Gastroesophageal sphincter (tissue), 4 donors: ENCODE measurements around the gene ABCB6. TPM values are rescaled to one million over a fixed set of nuclear protein-coding genes. Genes with fewer than 3 reads are reported as not detected.

ENCODE experiments used
- ATAC-seq: fragments of 150-250 bp; one replicate; pipeline ENCODE4 v1.9.1; 2016; ENCODE audit warnings: mild to moderate bottlenecking, moderate library complexity
- H3K27ac ChIP-seq, 4 donors: fragments of 200-600 bp; sonication (generic) in 3 of 4; 1 replicate in 3 of 4; 2 replicates in 1 of 4; pipeline ENCODE4 v1.5.1; 2016 to 2019
- H3K27me3 ChIP-seq: fragments of 200-600 bp; sonication (generic); one replicate; pipeline ENCODE4 v1.5.1; 2019
- H3K36me3 ChIP-seq, 2 donors: fragments of 200-600 bp; sonication (generic); one replicate each; pipeline ENCODE4 v1.5.1; 2019; ENCODE audit warnings: control low read depth in 1 of 2
- H3K4me1 ChIP-seq, 3 donors: fragments of 200-600 bp; sonication (generic); 1 replicate in 2 of 3; 2 replicates in 1 of 3; pipeline ENCODE4 v1.5.1; 2016 to 2019; ENCODE audit warnings: control low read depth in 2 of 3
- H3K4me3 ChIP-seq, 2 donors: fragments of 200-600 bp; sonication (generic); one replicate each; pipeline ENCODE4 v1.5.1; 2019; ENCODE audit warnings: mild to moderate bottlenecking in 1 of 2, moderate library complexity in 1 of 2
- H3K9me3 ChIP-seq, 3 donors: fragments of 200-600 bp; sonication (generic); one replicate each; pipeline ENCODE4 v1.5.1; 2017 to 2019; ENCODE audit warnings: control low read depth in 2 of 3
- CTCF ChIP-seq, 4 experiments: fragments of 200-600 bp in 2 of 4; fragments of 450-650 bp in 2 of 4; sonication (generic) in 1 of 4; IDR thresholded peaks; one replicate each; pipeline ENCODE4 v1.5.1; 2017 to 2019; ENCODE audit warnings: antibody characterized with exemption in 4 of 4, mild to moderate bottlenecking in 2 of 4, moderate library complexity in 2 of 4
- EP300 ChIP-seq: sonication (generic); formaldehyde crosslinking; IDR thresholded peaks from one replicate; pipeline ENCODE4 v1.6.1; 2017; ENCODE audit warnings: antibody characterized with exemption, mild to moderate bottlenecking
- POLR2A ChIP-seq, 2 donors: fragments of 450-650 bp; IDR thresholded peaks; one replicate each; pipeline ENCODE4 v1.6.1; 2017; ENCODE audit warnings: antibody characterized with exemption in 2 of 2, mild to moderate bottlenecking in 2 of 2, moderate library complexity in 1 of 2
- POLR2AphosphoS5 ChIP-seq: sonication (generic); formaldehyde crosslinking; IDR thresholded peaks from one replicate; pipeline ENCODE4 v1.6.1; 2017; ENCODE audit warnings: antibody characterized with exemption
- WGBS, 2 donors: methylation state at CpG; one replicate each; pipeline ENCODE4 v1.1.5; 2018; ENCODE audit warnings: low coverage in 1 of 2; 5-methylcytosine and 5-hydroxymethylcytosine counted together
- total RNA-seq, 4 donors: library from RNA; depleted of rRNA; stranded (reverse); fragments of >200 nt; gene quantifications; one replicate each; pipeline ENCODE4 v1.1.0, GENCODE V29; 2016

ABCB6 gene
- total RNA-seq, 4 donors from 2014 or later: 11.4 to 19.6 (median 16.8) TPM

DNA sequence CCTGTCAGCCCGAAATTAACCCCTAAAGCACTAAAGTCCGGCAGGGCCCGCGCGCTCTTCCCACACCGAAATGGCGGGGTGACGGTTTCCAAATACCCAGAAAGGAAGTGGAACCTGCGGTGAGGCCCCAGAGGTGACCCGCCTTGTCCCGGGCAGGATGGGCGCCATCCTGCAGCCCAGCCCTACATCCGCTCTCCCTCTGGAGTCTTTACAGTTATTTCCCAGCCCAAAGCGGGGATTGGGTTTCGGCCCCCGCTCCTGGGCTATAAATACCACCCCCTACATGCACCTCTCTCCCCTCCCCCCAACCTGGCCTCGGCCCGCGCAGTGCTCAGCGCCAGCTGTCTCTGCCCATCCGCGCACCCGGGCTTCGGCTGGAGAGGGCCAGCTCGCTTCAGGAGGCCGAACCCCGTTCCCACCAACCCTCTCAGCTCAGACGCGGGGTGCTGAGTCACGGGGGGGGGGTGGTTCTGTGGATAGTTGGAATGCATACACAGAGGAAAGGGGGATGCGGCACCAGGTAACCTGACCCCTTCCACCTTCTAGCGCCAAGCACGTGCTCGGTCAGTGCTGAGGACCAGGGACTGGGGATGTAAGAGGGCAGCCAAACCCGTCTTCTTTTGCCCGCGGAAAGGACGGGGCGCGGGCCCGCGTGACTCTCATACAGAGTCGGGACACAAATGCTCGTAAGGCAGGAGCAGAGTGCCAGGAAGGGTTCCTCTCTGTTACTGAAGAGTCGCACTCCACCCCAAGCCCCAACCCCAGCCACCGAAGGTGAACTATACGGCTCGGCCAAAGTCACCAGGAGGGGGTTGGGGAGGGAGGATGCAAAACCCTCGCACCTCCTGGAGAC, 34.4 kb upstream of the ABCB6 start, which contains the start of gene TUBA4B:
Gene TUBA4B, plus strand, starts transcription at position 344 of the 853 bp plus-strand sequence. Its CDS starts 165 bp downstream, at position 509.
- Histone ChIP-seq H3K4me3 (peak within 1 kb of the TSS; percentile 53 to 66), H3K27me3 (peaks cover 6% of the 10 kb centered on the region), H3K4me1 (peaks cover 0 to 69% (median 26%) of the 10 kb centered on the region in 3 donors), H3K9me3 (no peaks in the 10 kb centered on the region), H3K36me3 (peaks cover 0 to 32% of the 10 kb centered on the region in 2 donors), H3K27ac (peak within 1 kb of the TSS; percentile 47 to 90 (median 88))
- ATAC-seq: peak; percentile 20
- WGBS, 2 donors: 3 to 11% methylated on average over 7 to 17 of the region's 49 CpGs
- TF ChIP-seq POLR2A (IDR thresholded peaks at IDR 0.05) (no peak), CTCF (IDR thresholded peaks at IDR 0.05) (no peak), POLR2AphosphoS5 (no peak), EP300 (no peak)

DNA sequence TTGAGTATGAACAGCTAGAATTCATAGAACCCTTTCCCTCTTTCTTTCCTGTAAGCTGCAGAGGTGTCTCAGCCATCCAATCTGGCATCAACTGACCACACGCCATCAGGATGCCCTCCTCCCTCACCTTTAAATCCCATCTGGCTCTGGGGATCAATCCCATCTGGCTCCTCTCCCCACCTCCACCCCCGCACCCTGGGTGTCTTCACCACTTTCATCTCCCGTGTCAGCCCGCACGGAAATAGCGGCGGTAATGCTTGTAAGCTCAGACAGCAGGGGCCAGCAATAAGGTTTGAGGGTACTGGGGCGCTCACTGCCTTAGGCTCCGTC, 33.8 kb upstream of the ABCB6 start:
- Histone ChIP-seq H3K27ac (peak overlapping the region; percentile 47 to 90 (median 88)), H3K9me3 (no peaks in the 10 kb centered on the region), H3K27me3 (peaks cover under 1% of the 10 kb centered on the region), H3K36me3 (peaks cover 0 to 38% of the 10 kb centered on the region in 2 donors), H3K4me1 (peaks cover 0 to 71% (median 26%) of the 10 kb centered on the region in 3 donors), H3K4me3 (peak overlapping the region; percentile 53 to 66)
- ATAC-seq: no peak
- no peak for TF ChIP-seq CTCF (IDR thresholded peaks at IDR 0.05)
- TF ChIP-seq POLR2AphosphoS5: no peak
- TF ChIP-seq POLR2A (IDR thresholded peaks at IDR 0.05): no peak
- TF ChIP-seq EP300: no peak
- 0 to 57% methylated on average over 1 to 2 of the region's 9 CpGs for WGBS, 2 donors

GRCh38 chr2:219252084-219252483, 33.3 kb upstream of the ABCB6 start:
- no peak for ATAC-seq
- peak overlapping the region in 1 of 2 donors; percentile 66 for H3K4me3 ChIP-seq

GRCh38 chr2:219251656-219252055, 32.9 kb upstream of the ABCB6 start:
- H3K9me3 ChIP-seq: no peaks in the 10 kb centered on the region
- no peak for TF ChIP-seq CTCF (IDR thresholded peaks at IDR 0.05)
- TF ChIP-seq EP300: no peak
- TF ChIP-seq POLR2AphosphoS5: no peak
- TF ChIP-seq POLR2A (IDR thresholded peaks at IDR 0.05): no peak
- peaks cover 0 to 46% of the 10 kb centered on the region in 2 donors for H3K36me3 ChIP-seq
- peak overlapping the region in 3 of 4 donors; percentile 87 to 90 (median 88) for H3K27ac ChIP-seq
- H3K4me1 ChIP-seq: peaks cover 0 to 80% (median 26%) of the 10 kb centered on the region in 3 donors
- no CpG with 5 or more reads among the region's 6 CpGs for WGBS, 2 donors
- H3K27me3 ChIP-seq: no peaks in the 10 kb centered on the region
- no peak overlapping the region for H3K4me3 ChIP-seq
- ATAC-seq: no peak

More at GRCh38 chr2:219252084-219252483, 33.3 kb upstream of the ABCB6 start:
- WGBS, 2 donors: 65% methylated on average over 2 of the region's 5 CpGs; no CpG with 5 or more reads in 1 of the 2 donors
- Histone ChIP-seq H3K4me1 (peaks cover 0 to 75% (median 26%) of the 10 kb centered on the region in 3 donors), H3K9me3 (no peaks in the 10 kb centered on the region), H3K36me3 (peaks cover 0 to 42% of the 10 kb centered on the region in 2 donors), H3K27ac (peak overlapping the region in 3 of 4 donors; percentile 87 to 90 (median 88)), H3K27me3 (no peaks in the 10 kb centered on the region)
- TF ChIP-seq POLR2AphosphoS5 (no peak), CTCF (IDR thresholded peaks at IDR 0.05) (no peak), POLR2A (IDR thresholded peaks at IDR 0.05) (no peak), EP300 (no peak)
